ENCODE measurements around the gene ADARB2. TPM values are rescaled to one million over a fixed set of nuclear protein-coding genes. Genes with fewer than 3 reads are reported as not detected.

The ADARB2 gene
- total RNA-seq, 2 experiments from 2014 or later: not detected

DNA sequence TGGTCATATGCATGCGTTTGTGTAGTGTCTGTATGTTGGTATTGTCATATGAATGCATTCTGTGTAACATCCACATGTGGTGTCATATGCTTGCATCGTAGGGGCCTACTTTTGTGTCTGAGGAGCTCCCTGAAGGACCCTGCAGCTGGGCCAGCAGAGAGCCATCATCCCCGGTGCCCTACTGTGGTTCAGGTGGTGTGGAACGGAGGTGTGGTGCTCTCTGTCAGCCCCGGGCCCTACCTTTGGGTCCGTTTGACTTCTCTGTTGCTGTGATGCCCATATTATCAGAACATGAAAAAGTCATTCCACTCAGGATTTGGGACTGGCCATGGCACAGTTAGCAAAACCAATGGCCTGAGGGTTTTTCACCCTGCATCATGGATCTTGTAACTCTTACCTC is 217.9 kb downstream of the ADARB2 start:
- no peaks in the 10 kb centered on the region for H3K4me1 Mint-ChIP-seq
- peaks cover 4% of the 10 kb centered on the region for H3K27me3 Mint-ChIP-seq
- no peak overlapping the region for H3K27ac Mint-ChIP-seq
- H3K4me3 Mint-ChIP-seq: no peak overlapping the region
- no peak for DNase-seq
- H3K9me3 Mint-ChIP-seq: no peaks in the 10 kb centered on the region
- H3K36me3 Mint-ChIP-seq: no peaks in the 10 kb centered on the region

DNA sequence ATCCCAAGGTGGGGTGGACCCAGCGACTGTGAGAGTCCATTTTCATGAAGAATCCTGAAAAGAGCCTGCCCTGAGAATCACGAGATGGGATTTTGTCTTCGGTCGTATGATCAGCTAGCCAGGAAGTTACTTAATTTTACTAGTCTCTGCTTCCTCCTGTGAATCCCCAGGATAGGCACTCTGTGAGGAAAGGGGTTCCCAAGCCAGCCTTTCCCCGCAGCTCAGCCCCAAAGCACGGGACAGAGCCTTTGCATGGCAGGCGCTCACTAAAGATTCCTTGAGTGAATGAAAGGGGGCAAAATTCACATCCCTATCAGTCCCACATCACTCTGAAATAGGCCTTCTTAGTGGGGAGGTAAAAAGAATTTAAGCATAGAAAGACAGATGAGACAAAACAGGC is 219.6 kb downstream of the ADARB2 start:
- Mint-ChIP-seq H3K27ac (no peak overlapping the region), H3K36me3 (no peaks in the 10 kb centered on the region), H3K9me3 (no peaks in the 10 kb centered on the region), H3K4me1 (no peaks in the 10 kb centered on the region), H3K27me3 (peaks cover 4% of the 10 kb centered on the region), H3K4me3 (no peak overlapping the region)
- no peak for DNase-seq

DNA sequence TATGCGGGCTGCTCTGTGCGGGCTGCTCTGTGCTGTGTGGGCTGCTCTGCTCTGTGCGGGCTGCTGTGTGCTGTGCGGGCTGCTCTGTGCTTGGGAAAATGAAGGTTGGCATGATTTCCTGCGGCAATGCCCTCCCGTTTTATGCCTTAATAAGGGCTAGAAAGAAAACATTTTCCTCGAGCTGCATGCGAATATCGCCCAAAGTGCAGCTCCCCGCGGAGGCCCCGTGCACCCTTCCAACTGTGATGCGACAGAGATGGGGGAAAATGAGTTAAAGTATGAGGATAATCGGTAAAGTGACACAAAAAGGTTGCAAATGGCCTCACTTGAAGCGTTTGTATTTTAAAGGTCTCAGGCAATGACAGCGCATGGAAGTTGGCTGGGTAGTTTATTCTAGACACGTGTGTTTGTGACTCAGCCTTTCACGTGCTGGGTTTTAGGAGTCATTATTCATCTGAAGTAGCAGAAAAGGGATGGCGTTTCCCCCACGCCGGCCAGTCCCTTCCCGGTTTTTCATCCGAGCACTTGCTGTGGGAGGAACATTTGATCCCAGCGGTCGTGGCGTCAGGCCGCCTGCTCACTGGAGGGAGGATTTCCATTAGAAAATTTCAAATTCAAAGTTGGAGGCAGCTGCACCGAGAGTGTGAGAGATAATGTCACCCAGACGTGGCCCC is 220.7 kb downstream of the ADARB2 start:
- Mint-ChIP-seq H3K27ac (no peak overlapping the region), H3K9me3 (no peaks in the 10 kb centered on the region), H3K36me3 (no peaks in the 10 kb centered on the region), H3K4me3 (no peak overlapping the region), H3K27me3 (peaks cover 8% of the 10 kb centered on the region), H3K4me1 (no peaks in the 10 kb centered on the region)
- no peak for DNase-seq

DNA sequence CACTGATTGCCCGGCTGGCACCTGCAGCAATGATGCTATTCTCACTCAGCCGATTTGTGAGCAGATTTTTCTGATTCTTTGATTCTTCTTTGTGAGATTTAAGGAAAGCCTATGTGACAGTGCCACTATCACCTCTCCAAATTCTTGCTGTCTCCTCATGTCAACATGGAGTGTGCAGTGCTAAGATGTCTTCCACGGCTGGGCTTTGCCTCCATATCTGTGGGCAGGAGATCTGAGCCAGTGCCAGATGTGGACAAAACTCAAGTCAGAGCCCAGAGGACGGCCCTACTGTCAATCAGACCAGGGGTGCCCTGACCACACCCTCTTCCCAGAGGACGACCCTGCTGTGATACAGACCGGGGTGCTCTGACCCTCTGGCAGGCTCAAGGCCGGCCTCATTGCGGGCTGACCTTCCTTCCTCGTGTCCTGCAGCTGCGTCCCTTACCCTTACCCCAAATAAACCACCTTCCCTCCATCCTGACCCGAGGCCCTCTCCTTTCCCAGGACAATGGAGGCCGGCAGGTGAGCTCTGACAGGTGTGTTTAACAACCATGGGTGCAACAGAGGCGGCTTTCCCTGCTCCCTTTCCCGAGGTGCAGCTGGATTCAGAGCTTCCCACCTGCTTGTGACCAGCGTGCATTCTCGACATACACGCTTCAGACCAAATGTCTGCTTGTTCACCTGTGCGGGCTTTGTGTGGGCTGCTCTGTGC is 221.4 kb downstream of the ADARB2 start:
- Mint-ChIP-seq H3K4me1 (no peaks in the 10 kb centered on the region), H3K27me3 (peaks cover 8% of the 10 kb centered on the region), H3K27ac (no peak overlapping the region), H3K9me3 (no peaks in the 10 kb centered on the region), H3K36me3 (no peaks in the 10 kb centered on the region), H3K4me3 (no peak overlapping the region)
- DNase-seq: no peak

DNA sequence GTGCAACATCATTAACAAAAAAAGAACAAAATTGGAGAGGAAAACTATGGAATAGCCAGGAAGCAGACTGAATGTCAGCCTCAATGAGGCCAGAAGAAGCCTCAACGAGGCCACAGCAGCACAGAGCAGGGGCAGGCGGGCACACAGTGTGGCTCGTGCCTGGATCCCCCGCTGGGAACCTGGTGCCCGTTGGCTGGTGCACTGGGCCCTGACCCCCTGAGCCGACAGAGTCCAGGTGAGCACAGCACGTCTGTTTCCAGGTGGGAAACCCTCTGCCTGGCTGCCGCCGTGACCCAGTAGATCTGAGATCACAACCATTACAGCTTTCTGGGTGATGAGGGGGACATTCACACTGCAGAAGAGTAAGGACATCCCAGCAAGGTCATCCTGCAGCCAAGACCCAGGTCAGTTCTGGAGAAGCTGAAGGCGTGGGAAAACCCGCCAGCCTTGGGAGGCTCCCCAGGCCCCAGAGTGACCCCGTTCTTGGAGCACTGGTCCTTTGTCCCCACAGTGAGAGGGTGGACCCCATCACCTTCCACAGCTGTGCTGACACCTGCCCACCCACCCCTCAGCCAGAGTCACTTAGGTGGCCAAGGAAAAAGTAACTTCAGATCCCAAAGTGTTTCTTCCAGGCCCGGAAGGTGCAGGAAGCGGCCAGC is 222.1 kb downstream of the ADARB2 start:
- Mint-ChIP-seq H3K4me3 (no peak overlapping the region), H3K36me3 (no peaks in the 10 kb centered on the region), H3K9me3 (no peaks in the 10 kb centered on the region), H3K27ac (no peak overlapping the region), H3K4me1 (no peaks in the 10 kb centered on the region), H3K27me3 (peaks cover 8% of the 10 kb centered on the region)
- DNase-seq: no peak

DNA sequence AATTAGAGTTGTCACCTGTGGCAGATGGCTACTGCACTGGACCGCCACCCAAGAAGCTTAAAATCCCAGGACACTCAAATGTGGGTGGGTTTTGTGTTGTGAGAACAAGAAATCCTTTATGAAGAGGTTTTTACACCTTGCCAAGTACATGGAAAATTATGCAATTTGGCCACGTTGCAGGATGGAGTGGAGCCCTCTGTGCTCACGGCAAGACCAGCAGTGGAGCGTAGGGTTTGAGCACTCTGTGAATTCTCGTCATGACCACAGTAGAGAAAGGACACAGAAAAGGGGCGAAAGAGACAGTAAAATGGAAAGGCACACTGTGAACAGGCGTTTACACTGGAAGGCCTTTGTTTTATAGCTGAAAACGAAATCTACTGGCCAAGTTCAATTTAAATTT is 222.6 kb downstream of the ADARB2 start:
- H3K4me1 Mint-ChIP-seq: no peaks in the 10 kb centered on the region
- peaks cover 13% of the 10 kb centered on the region for H3K27me3 Mint-ChIP-seq
- H3K9me3 Mint-ChIP-seq: no peaks in the 10 kb centered on the region
- no peak for DNase-seq
- H3K27ac Mint-ChIP-seq: no peak overlapping the region
- H3K4me3 Mint-ChIP-seq: no peak overlapping the region
- no peaks in the 10 kb centered on the region for H3K36me3 Mint-ChIP-seq

DNA sequence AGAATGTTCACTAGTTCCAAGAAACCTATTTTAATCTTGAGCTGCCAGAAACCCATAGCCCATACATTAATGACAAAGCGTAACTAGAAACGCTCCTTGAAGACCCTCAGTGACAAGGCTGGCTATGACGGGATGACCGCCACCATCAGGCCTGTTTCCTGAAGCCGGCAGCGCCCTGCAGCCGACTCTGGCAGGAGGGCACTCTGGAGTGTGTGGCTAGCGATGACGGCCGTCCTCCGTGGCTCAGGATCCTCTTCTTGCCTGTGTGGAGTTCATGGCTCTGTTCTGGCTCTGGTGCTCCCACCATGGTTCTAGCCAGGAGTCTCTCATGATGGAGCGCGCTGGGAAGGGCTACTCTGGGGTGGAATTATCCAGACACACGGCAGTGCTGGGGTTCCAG is 224.1 kb downstream of the ADARB2 start:
- Mint-ChIP-seq H3K27ac (no peak overlapping the region), H3K36me3 (no peaks in the 10 kb centered on the region), H3K27me3 (peaks cover 13% of the 10 kb centered on the region), H3K4me1 (no peaks in the 10 kb centered on the region), H3K4me3 (no peak overlapping the region), H3K9me3 (no peaks in the 10 kb centered on the region)
- no peak for DNase-seq

DNA sequence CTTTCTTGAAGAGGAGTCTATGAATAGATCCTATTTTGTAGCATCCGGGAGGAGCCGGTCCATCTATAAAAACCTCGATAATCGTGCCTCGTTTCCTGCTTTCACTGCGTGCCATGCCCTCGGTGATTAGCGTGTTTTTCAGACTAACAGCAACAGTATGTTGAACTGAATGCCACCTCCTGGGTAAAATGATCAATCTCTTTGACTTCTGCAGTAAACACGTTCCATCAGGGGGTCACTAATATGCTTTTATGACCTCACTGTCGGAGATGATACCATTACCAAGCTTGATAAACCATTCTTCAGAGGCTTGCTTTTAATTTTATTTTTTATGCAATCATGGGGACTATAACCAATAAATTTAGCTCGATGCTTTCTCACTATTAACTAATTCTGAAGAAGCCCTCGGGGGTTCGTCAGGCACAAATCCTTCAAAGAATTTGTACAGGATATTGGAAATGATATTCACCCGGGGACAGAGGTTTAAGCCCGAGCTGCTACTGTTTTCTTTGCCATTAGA is 228.3 kb downstream of the ADARB2 start:
- Mint-ChIP-seq H3K36me3 (no peaks in the 10 kb centered on the region), H3K27me3 (peaks cover 9% of the 10 kb centered on the region), H3K9me3 (no peaks in the 10 kb centered on the region), H3K4me1 (no peaks in the 10 kb centered on the region), H3K4me3 (no peak overlapping the region), H3K27ac (no peak overlapping the region)
- no peak for DNase-seq

DNA sequence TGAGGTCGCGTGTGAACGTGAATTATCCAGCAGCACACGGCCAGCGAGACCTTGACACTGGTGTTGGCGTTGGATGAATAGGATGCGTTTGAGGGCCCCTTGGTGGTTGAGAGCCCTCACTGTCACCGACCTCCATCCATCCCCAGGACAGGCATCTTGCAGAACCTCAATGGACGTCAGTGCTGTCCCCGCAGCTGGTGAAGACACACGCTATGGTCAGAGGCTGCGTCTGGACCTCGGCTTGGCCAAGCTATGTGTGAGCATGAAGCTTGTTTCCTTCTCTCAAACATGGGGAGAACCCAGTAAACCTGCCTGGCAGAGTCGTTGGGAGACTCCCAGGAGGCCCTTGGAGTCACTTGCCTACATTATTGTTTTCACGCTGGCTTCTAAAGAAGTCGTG is 229.2 kb downstream of the ADARB2 start:
- no peaks in the 10 kb centered on the region for H3K9me3 Mint-ChIP-seq
- peaks cover 9% of the 10 kb centered on the region for H3K27me3 Mint-ChIP-seq
- H3K4me3 Mint-ChIP-seq: no peak overlapping the region
- no peaks in the 10 kb centered on the region for H3K36me3 Mint-ChIP-seq
- H3K4me1 Mint-ChIP-seq: no peaks in the 10 kb centered on the region
- DNase-seq: no peak
- no peak overlapping the region for H3K27ac Mint-ChIP-seq

DNA sequence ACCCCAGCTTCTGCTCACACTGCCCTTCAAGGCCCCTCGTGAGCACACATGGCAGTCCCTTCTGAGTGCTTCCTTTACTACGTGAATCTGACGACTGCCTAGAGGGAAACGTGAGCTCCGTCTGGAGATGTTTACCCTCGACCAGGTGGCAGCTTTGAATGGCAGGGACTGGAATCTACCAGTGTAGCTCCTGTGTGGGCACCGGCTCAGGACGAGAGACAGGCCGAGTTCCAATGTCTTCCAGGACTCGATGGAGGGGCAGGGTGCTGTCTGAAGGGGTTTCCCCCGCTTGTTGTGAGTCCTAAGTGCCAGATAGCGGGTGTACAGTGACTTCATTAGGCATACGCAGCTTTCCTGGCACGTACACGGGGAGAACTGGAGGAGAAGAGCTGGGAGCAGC is 229.9 kb downstream of the ADARB2 start:
- H3K4me3 Mint-ChIP-seq: no peak overlapping the region
- H3K4me1 Mint-ChIP-seq: no peaks in the 10 kb centered on the region
- H3K27ac Mint-ChIP-seq: no peak overlapping the region
- DNase-seq: no peak
- no peaks in the 10 kb centered on the region for H3K9me3 Mint-ChIP-seq
- H3K36me3 Mint-ChIP-seq: no peaks in the 10 kb centered on the region
- peaks cover 9% of the 10 kb centered on the region for H3K27me3 Mint-ChIP-seq

DNA sequence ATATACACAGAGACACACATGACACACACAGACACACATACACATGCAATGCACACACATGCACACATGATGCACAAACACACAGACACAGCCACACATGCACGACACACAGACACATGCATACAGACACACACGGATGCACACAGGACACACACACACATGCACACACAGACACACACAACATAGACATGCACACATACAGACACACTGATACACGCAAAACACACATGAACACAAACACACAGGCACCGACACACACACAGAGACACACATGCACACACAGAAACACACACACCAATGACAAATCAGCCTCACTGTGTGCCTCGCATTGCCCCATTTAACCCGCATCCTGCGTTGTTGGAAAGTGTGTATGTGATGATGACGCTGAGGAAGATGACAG is 232.4 kb downstream of the ADARB2 start:
- no peak overlapping the region for H3K4me3 Mint-ChIP-seq

DNA sequence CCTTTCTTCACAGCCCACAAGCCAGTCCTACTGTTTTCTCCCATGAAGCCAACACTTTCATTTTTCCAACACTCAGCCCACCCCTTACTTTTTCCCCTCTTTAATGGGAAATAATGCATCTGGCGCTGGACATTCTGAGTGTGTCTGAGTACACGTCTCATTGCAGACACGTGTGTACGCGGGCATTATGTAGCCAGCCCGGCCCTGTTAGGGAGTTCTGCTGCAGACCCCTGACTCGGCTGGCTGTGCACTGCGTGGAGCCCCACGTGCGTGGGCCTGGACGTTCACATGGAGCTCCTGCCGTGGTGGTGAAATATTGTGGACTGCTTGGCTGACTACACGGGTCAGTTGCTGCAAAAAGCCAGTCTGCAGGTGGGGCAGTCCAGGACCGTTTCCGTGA is 233.0 kb downstream of the ADARB2 start:
- Mint-ChIP-seq H3K36me3 (no peaks in the 10 kb centered on the region), H3K27me3 (no peaks in the 10 kb centered on the region), H3K27ac (no peak overlapping the region), H3K4me1 (no peaks in the 10 kb centered on the region), H3K4me3 (no peak overlapping the region), H3K9me3 (no peaks in the 10 kb centered on the region)
- DNase-seq: no peak

More for the DNA sequence above, 232.4 kb downstream of the ADARB2 start:
- Mint-ChIP-seq H3K36me3 (no peaks in the 10 kb centered on the region), H3K4me1 (no peaks in the 10 kb centered on the region), H3K27me3 (peaks cover 3% of the 10 kb centered on the region), H3K9me3 (no peaks in the 10 kb centered on the region), H3K27ac (no peak overlapping the region)
- no peak for DNase-seq

DNA sequence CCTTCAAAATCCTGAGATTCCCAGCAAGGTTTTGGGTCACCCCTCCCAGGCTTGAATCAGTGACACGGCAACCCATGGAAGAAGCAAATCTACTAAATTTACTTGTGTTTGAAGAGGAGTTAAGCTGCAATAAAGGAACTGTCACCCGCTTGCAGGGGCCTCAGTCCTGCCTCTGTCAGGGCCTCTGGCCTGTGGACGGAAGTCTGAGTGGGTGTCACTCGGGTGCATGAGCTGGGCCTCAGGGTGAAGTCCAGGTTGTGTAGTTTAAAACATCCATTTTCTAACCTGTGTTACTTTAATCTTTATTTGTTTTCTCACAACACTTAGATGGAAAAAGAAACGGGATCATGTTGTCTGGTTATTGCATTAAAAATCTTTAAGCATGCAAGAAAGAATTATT is 234.9 kb downstream of the ADARB2 start:
- H3K9me3 Mint-ChIP-seq: no peaks in the 10 kb centered on the region
- H3K4me1 Mint-ChIP-seq: no peaks in the 10 kb centered on the region
- DNase-seq: no peak
- H3K4me3 Mint-ChIP-seq: no peak overlapping the region
- H3K36me3 Mint-ChIP-seq: no peaks in the 10 kb centered on the region
- no peak overlapping the region for H3K27ac Mint-ChIP-seq
- H3K27me3 Mint-ChIP-seq: no peaks in the 10 kb centered on the region

DNA sequence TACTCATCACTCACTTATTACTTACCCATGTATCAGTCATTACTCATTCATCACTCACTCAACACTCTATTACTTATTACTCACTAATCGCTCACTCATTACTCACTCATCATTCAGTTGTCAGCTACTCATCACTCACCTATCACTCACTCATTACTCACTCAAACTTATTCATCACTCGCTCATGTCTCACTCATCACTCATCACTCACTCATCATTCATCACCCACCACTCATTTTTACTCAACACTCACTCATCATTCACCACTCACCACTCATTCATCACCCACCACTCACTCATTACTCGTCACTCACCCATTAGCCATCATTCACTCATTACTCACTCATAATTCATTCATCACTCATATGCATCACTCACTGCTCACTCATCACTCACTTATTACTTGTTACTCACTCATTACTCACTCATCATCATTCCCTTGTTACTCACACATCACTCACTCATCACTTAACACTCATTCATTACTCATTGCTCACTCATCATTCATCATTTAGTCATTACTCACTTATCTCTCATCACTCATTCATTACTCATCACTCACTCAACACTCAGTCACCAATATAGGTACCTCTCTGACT is 237.9 kb downstream of the ADARB2 start:
- no peak for DNase-seq

DNA sequence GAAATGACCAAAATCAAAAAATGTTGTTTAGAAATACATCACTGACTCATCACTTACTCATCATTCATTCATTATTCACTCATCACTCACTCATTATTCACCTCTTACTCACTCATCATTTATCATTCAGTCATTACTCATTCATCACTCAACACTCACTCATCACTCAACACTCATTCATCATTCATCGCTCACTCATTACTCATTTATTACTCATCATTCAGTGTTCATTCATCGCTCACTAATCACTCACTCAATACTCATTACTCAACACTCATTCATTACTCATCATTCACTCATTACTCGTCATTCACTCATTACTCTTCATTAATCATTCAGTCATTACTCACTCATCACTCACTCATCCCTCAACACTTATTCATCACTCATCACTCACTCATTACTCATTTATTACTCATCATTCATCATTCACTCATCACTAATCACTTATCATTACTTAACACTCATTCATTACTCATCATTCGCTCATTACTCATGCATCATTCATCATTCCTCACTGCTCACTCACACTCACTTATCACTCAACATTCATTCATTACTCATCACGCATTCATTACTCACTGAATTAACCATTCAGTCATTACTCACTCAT is 238.5 kb downstream of the ADARB2 start:
- Mint-ChIP-seq H3K27ac (no peak overlapping the region), H3K27me3 (no peaks in the 10 kb centered on the region), H3K4me3 (no peak overlapping the region), H3K4me1 (no peaks in the 10 kb centered on the region), H3K36me3 (no peaks in the 10 kb centered on the region), H3K9me3 (no peaks in the 10 kb centered on the region)
- no peak for DNase-seq

More for the DNA sequence above, 237.9 kb downstream of the ADARB2 start:
- Mint-ChIP-seq H3K36me3 (no peaks in the 10 kb centered on the region), H3K4me3 (no peak overlapping the region), H3K9me3 (no peaks in the 10 kb centered on the region), H3K27ac (no peak overlapping the region), H3K27me3 (no peaks in the 10 kb centered on the region), H3K4me1 (no peaks in the 10 kb centered on the region)
